GM12892 (cell line): ENCODE results near the gene JAKMIP1.
A peak's percentile ranks its signal among the peaks of the same experiment; 100 is the strongest.
"Not testable (repeated sequence)": the region's sequence is repeated elsewhere in the genome, so short reads cannot be mapped to it uniquely, and the experiment has no call there.

ENCODE experiments used
- DNase-seq: peaks from one replicate; pipeline ENCODE4 v3.0.0; 2011; ENCODE audit not compliant: insufficient read length
- FAIRE-seq: peaks from 2 replicates; lab custom pipeline; 2011; peaks lifted over from hg19 to GRCh38; lab: Jason Lieb, UNC
- POLR2A ChIP-seq: IDR thresholded peaks from 2 replicates; pipeline ENCODE4 v1.6.1; 2011; ENCODE audit warnings: low read depth, low read length, control low read depth
- POLR2AphosphoS5 ChIP-seq: IDR thresholded peaks from 2 replicates; pipeline ENCODE4 v1.6.1; 2011; ENCODE audit warnings: low read depth, low read length, control low read depth
- TAF1 ChIP-seq: IDR thresholded peaks from 2 replicates; pipeline ENCODE4 v1.6.1; 2011; ENCODE audit warnings: low read depth, mild to moderate bottlenecking, control low read depth, low read length, borderline replicate concordance

The JAKMIP1 gene

GRCh38 chr4:6001680-6002491, 198.5 kb downstream of the JAKMIP1 start:
- DNase-seq (no peak), FAIRE-seq (no peak)
- TF ChIP-seq TAF1 (no peak), POLR2A (no peak), POLR2AphosphoS5 (no peak)

- FAIRE-seq, result no peak
- no peak for DNase-seq
- TF ChIP-seq POLR2AphosphoS5 (no peak), TAF1 (no peak), POLR2A (no peak)
Measured at GRCh38 chr4:5999830-6000365, 200.5 kb downstream of the JAKMIP1 start.

- FAIRE-seq (no peak), DNase-seq (no peak)
- TF ChIP-seq POLR2AphosphoS5 (no peak), TAF1 (no peak), POLR2A (no peak)
Measured at GRCh38 chr4:5999356-5999755, 201.0 kb downstream of the JAKMIP1 start.

GRCh38 chr4:5998333-5998936, 201.9 kb downstream of the JAKMIP1 start:
- DNase-seq (peak; percentile 56), FAIRE-seq (peak; percentile 90)
- TF ChIP-seq TAF1, result no peak

- TF ChIP-seq TAF1 (no peak), POLR2A (no peak), POLR2AphosphoS5 (no peak)
- DNase-seq (no peak), FAIRE-seq (no peak)
Measured at GRCh38 chr4:5996641-5997040, 203.7 kb downstream of the JAKMIP1 start.

GRCh38 chr4:5995901-5996623, 204.3 kb downstream of the JAKMIP1 start:
- TF ChIP-seq POLR2AphosphoS5, result no peak
- no peak for TF ChIP-seq POLR2A
- TF ChIP-seq TAF1, result no peak
- FAIRE-seq (no peak), DNase-seq (no peak)

GRCh38 chr4:5993876-5994811, 206.2 kb downstream of the JAKMIP1 start:
- FAIRE-seq (no peak), DNase-seq (no peak)
- TF ChIP-seq TAF1, result no peak
- no peak for TF ChIP-seq POLR2A
- no peak for TF ChIP-seq POLR2AphosphoS5

- not testable (repeated sequence) for FAIRE-seq, DNase-seq
Measured at GRCh38 chr4:5993346-5993745, 207.0 kb downstream of the JAKMIP1 start.

- FAIRE-seq (no peak), DNase-seq (no peak)
- TF ChIP-seq POLR2AphosphoS5 (no peak), TAF1 (no peak), POLR2A (no peak)
Measured at GRCh38 chr4:5992828-5993321, 207.5 kb downstream of the JAKMIP1 start.

GRCh38 chr4:5992171-5992827, 208.1 kb downstream of the JAKMIP1 start:
- no peak for DNase-seq
- TF ChIP-seq POLR2AphosphoS5 (no peak), TAF1 (no peak), POLR2A (no peak)
- FAIRE-seq, result no peak
